Neural cell (in vitro differentiated cells): ENCODE data around the gene PIGL. TPM values are rescaled to one million over a fixed set of nuclear protein-coding genes. Genes with fewer than 3 reads are reported as not detected.

Experiments used
- H2AFZ ChIP-seq: fragments of 200-600, 300-800 bp; sonication (generic), shearing (Covaris generic); 2 replicates; pipeline ENCODE4 v1.6.0; 2014; ENCODE audit warnings: low read depth, mild to moderate bottlenecking, antibody characterized with exemption, low read length, moderate library complexity
- H3F3A ChIP-seq: fragments of 200-600 bp; shearing (Covaris generic); 2 replicates; pipeline ENCODE4 v1.6.1; 2016; ENCODE audit warnings: mild to moderate bottlenecking, moderate library complexity, mixed read lengths, antibody characterized with exemption, low read length; ENCODE audit not compliant: insufficient read depth, poor library complexity, severe bottlenecking
- H3K27ac ChIP-seq: fragments of 200-600, 300-800 bp; sonication (generic), shearing (Covaris generic); 2 replicates; pipeline ENCODE4 v1.5.1; 2014; ENCODE audit warnings: mild to moderate bottlenecking, low read length, moderate library complexity
- H3K27me3 ChIP-seq: fragments of 300-800, 200-600 bp; sonication (generic), shearing (Covaris generic); 2 replicates; pipeline ENCODE4 v1.6.0; 2014; ENCODE audit warnings: mild to moderate bottlenecking, low read depth, low read length, moderate library complexity; ENCODE audit not compliant: insufficient read depth
- H3K36me3 ChIP-seq: fragments of 300-800, 200-600 bp; sonication (generic), shearing (Covaris generic); 2 replicates; pipeline ENCODE4 v1.5.1; 2014; ENCODE audit warnings: mild to moderate bottlenecking, antibody characterized with exemption, low read length, moderate library complexity; ENCODE audit not compliant: insufficient read depth
- H3K4me2 ChIP-seq: fragments of 300-800, 200-600 bp; sonication (generic), shearing (Covaris generic); 2 replicates; pipeline ENCODE4 v1.6.0; 2014; ENCODE audit warnings: mild to moderate bottlenecking, low read length
- H3K4me3 ChIP-seq: fragments of 300-800, 200-600 bp; sonication (generic), shearing (Covaris generic); 2 replicates; pipeline ENCODE4 v1.5.1; 2014; ENCODE audit warnings: mild to moderate bottlenecking, low read length, moderate library complexity
- H3K79me2 ChIP-seq: fragments of 200-600 bp; shearing (Covaris generic); replicated peaks from 2 replicates; pipeline ENCODE4 v1.6.0; 2014; ENCODE audit warnings: mild to moderate bottlenecking, low read length, moderate library complexity; ENCODE audit not compliant: insufficient read depth
- H3K9ac ChIP-seq: fragments of 300-800, 200-600 bp; sonication (generic), shearing (Covaris generic); 2 replicates; pipeline ENCODE4 v1.6.1; 2016; ENCODE audit warnings: mild to moderate bottlenecking, low read length, mixed read lengths
- H3K9me2 ChIP-seq: fragments of 200-600 bp; shearing (Covaris generic); 2 replicates; pipeline ENCODE4 v1.6.1; 2016; ENCODE audit warnings: mild to moderate bottlenecking, low read length, mixed read lengths; ENCODE audit not compliant: insufficient read depth
- H3K9me3 ChIP-seq: fragments of 200-600, 300-800 bp; sonication (generic), shearing (Covaris generic); 2 replicates; pipeline ENCODE4 v1.6.1; 2016; ENCODE audit warnings: mild to moderate bottlenecking, mixed run types, low read length, moderate library complexity, mixed read lengths
- H4K20me1 ChIP-seq: fragments of 200-600 bp; shearing (Covaris generic); 2 replicates; pipeline ENCODE4 v1.6.1; 2016; ENCODE audit warnings: mild to moderate bottlenecking, mixed run types; ENCODE audit not compliant: insufficient read depth
- EP300 ChIP-seq: fragments of 450-650 bp; conservative IDR thresholded peaks from 2 replicates; pipeline ENCODE4 v1.6.1; 2014; ENCODE audit warnings: antibody characterized with exemption, mild to moderate bottlenecking, moderate library complexity; ENCODE audit not compliant: poor library complexity, severe bottlenecking
- EZH2 ChIP-seq: fragments of 200-600, 300-800 bp; shearing (Covaris generic), sonication (generic); IDR thresholded peaks from 2 replicates; pipeline ENCODE4 v1.6.1; 2014; ENCODE audit warnings: antibody characterized with exemption, low read length, borderline replicate concordance, mild to moderate bottlenecking; ENCODE audit not compliant: insufficient read depth, poor library complexity, severe bottlenecking
- MXI1 ChIP-seq: fragments of 450-650 bp; conservative IDR thresholded peaks from 2 replicates; pipeline ENCODE4 v1.6.1; 2014; ENCODE audit warnings: antibody characterized with exemption, mild to moderate bottlenecking; ENCODE audit not compliant: poor library complexity, severe bottlenecking
- POLR2AphosphoS5 ChIP-seq: IDR thresholded peaks from 2 replicates; pipeline ENCODE4 v1.6.1; 2012
- RAD21 ChIP-seq: fragments of 450-650 bp; conservative IDR thresholded peaks from 2 replicates; pipeline ENCODE4 v1.6.1; 2014; ENCODE audit warnings: antibody characterized with exemption, mild to moderate bottlenecking, moderate library complexity
- SMC3 ChIP-seq: fragments of 450-650 bp; conservative IDR thresholded peaks from 2 replicates; pipeline ENCODE4 v1.6.1; 2014; ENCODE audit warnings: antibody characterized with exemption, mild to moderate bottlenecking, moderate library complexity; ENCODE audit not compliant: poor library complexity
- TAF1 ChIP-seq: IDR thresholded peaks from 2 replicates; pipeline ENCODE4 v1.6.1; 2012; ENCODE audit warnings: low read depth
- polyA plus RNA-seq: library from polyadenylated mRNA; depleted of rRNA; stranded (reverse); fragments of >200 nt; gene quantifications from 2 replicates; pipeline ENCODE4 v1.2.3, GENCODE V29; 2014
- TF ChIP-seq, protein P1 (sequence below): fragments of 450-650 bp; IDR thresholded peaks from 2 replicates; pipeline ENCODE4 v1.5.1; 2014; ENCODE audit warnings: antibody characterized with exemption, mild to moderate bottlenecking, moderate library complexity; ENCODE audit not compliant: poor library complexity, severe bottlenecking
- TF ChIP-seq, protein P2 (sequence below): IDR thresholded peaks from 2 replicates; pipeline ENCODE4 v1.6.1; 2012; ENCODE audit warnings: borderline replicate concordance

The PIGL gene
- polyA plus RNA-seq, 1 donor from 2014 or later = 75.5 TPM

GRCh38 chr17:16358394-16358793, 141.4 kb downstream of the PIGL start:
- H3K79me2 ChIP-seq = no peaks in the 10 kb centered on the region
- no peaks in the 10 kb centered on the region for H4K20me1 ChIP-seq
- no peaks in the 10 kb centered on the region for H3K9me2 ChIP-seq
- no peak overlapping the region for H3K4me3 ChIP-seq
- no peak overlapping the region for H3K9ac ChIP-seq
- no peak overlapping the region for H2AFZ ChIP-seq
- H3K27me3 ChIP-seq = no peaks in the 10 kb centered on the region
- no peaks in the 10 kb centered on the region for H3K36me3 ChIP-seq
- no peak overlapping the region for H3K27ac ChIP-seq
- no peak overlapping the region for H3K4me2 ChIP-seq
- no peaks in the 10 kb centered on the region for H3F3A ChIP-seq
- TF ChIP-seq EP300 (no peak), SMC3 (no peak)
- TF ChIP-seq, protein P1, sequence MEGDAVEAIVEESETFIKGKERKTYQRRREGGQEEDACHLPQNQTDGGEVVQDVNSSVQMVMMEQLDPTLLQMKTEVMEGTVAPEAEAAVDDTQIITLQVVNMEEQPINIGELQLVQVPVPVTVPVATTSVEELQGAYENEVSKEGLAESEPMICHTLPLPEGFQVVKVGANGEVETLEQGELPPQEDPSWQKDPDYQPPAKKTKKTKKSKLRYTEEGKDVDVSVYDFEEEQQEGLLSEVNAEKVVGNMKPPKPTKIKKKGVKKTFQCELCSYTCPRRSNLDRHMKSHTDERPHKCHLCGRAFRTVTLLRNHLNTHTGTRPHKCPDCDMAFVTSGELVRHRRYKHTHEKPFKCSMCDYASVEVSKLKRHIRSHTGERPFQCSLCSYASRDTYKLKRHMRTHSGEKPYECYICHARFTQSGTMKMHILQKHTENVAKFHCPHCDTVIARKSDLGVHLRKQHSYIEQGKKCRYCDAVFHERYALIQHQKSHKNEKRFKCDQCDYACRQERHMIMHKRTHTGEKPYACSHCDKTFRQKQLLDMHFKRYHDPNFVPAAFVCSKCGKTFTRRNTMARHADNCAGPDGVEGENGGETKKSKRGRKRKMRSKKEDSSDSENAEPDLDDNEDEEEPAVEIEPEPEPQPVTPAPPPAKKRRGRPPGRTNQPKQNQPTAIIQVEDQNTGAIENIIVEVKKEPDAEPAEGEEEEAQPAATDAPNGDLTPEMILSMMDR = no peak
- H3K9me3 ChIP-seq = no peaks in the 10 kb centered on the region

DNA sequence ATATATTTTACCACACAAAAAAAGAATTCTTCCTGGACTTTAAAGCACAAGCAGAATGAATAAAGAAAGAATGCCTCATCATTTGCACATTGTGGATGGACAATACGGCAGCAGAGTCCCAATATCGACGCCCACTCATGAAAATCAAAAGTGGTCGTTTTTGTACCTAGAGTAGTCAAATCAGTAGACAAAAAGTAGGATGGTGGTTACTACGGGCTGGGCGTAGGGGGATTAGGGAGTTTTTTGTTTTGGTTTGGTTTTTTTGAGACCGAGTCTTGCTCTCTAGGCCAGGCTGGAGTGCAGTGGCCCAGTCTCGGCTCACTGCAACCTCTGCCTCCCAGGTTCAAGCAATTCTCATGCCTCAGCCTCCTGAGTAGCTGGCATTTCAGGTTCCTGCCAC, 144.9 kb downstream of the PIGL start:
- no peak overlapping the region for H3K9ac ChIP-seq
- no peaks in the 10 kb centered on the region for H4K20me1 ChIP-seq
- no peak overlapping the region for H2AFZ ChIP-seq
- no peaks in the 10 kb centered on the region for H3F3A ChIP-seq
- no peaks in the 10 kb centered on the region for H3K9me3 ChIP-seq
- TF ChIP-seq RAD21 (no peak), SMC3 (no peak), EZH2 (no peak), POLR2AphosphoS5 (no peak), MXI1 (no peak), TAF1 (no peak), EP300 (no peak)
- TF ChIP-seq, protein P1 = no peak
- TF ChIP-seq, protein P2, sequence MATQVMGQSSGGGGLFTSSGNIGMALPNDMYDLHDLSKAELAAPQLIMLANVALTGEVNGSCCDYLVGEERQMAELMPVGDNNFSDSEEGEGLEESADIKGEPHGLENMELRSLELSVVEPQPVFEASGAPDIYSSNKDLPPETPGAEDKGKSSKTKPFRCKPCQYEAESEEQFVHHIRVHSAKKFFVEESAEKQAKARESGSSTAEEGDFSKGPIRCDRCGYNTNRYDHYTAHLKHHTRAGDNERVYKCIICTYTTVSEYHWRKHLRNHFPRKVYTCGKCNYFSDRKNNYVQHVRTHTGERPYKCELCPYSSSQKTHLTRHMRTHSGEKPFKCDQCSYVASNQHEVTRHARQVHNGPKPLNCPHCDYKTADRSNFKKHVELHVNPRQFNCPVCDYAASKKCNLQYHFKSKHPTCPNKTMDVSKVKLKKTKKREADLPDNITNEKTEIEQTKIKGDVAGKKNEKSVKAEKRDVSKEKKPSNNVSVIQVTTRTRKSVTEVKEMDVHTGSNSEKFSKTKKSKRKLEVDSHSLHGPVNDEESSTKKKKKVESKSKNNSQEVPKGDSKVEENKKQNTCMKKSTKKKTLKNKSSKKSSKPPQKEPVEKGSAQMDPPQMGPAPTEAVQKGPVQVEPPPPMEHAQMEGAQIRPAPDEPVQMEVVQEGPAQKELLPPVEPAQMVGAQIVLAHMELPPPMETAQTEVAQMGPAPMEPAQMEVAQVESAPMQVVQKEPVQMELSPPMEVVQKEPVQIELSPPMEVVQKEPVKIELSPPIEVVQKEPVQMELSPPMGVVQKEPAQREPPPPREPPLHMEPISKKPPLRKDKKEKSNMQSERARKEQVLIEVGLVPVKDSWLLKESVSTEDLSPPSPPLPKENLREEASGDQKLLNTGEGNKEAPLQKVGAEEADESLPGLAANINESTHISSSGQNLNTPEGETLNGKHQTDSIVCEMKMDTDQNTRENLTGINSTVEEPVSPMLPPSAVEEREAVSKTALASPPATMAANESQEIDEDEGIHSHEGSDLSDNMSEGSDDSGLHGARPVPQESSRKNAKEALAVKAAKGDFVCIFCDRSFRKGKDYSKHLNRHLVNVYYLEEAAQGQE = no peak
- H3K36me3 ChIP-seq = no peaks in the 10 kb centered on the region
- no peak overlapping the region for H3K4me3 ChIP-seq
- H3K9me2 ChIP-seq = no peaks in the 10 kb centered on the region
- no peak overlapping the region for H3K4me2 ChIP-seq
- no peaks in the 10 kb centered on the region for H3K27me3 ChIP-seq
- no peak overlapping the region for H3K27ac ChIP-seq
- no peaks in the 10 kb centered on the region for H3K79me2 ChIP-seq
